ENCODE data around the gene HIVEP3.

The HIVEP3 gene

DNA sequence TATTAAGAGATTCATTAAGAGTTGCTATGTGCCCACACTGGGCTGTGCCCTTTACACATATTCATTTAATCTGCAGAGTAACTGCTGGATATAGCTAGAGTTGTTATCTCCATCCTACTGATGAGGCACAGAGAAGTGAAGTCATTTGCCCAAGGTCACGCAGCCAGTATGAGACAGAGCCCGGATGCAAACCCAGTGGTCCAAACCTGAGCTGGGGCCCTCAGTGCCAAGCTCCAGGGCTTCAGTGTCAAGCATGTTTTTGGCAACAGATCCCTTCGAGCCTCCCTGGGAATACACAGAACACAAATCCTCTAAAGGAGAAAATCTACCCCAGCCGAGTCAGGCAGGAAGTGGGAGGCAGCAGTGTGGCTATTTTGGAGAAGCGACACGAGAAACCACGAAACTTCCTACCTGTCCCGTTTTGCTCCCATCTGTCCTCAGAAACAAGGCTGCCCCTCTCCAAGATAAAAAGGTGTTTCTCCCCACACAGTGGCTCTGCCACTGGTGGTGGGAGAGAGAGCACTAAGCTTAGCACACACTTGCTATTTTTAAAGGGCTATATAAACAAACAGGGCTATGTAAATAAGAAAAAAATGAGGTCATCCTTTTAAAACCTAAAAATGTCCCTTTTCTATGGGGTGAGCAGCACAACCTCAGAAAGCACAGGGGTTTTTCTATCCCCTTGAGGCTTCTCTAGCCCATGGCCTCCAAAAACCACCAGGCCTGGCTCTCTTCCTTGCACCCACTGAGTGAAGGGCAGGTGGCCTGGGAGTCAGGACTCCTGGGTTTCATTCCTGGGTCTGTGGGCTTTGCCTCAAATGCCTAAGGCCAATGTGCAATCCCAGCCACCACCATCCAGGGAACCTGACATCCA, 295.6 kb downstream of the HIVEP3 start:
- no peak overlapping the region for H4K91ac ChIP-seq (ENCODE audit: low read depth, low read length, poor library complexity)
- H3K4me2 ChIP-seq (ENCODE audit: insufficient read depth, low read length, poor library complexity, severe bottlenecking), result no peak overlapping the region
- H2AK5ac ChIP-seq (ENCODE audit: low read depth, low read length), result no peak overlapping the region
- H2BK120ac ChIP-seq (ENCODE audit: low read depth, low read length), result no peak overlapping the region
- no peak overlapping the region for H4K8ac ChIP-seq (ENCODE audit: low read depth, low read length)
- no peaks in the 10 kb centered on the region for H3K36me3 ChIP-seq (replicated peaks in 1 of 2; ENCODE audit: control insufficient read depth in 2 of 2, insufficient read depth in 2 of 2, low read length in 2 of 2)
- H3K79me1 ChIP-seq (ENCODE audit: low read depth, low read length), result no peaks in the 10 kb centered on the region
- peak overlapping the region; percentile 56 for H3K14ac ChIP-seq (ENCODE audit: low read length)
- H3K18ac ChIP-seq (ENCODE audit: low read length), result no peak overlapping the region
- no peak overlapping the region for H2BK5ac ChIP-seq (ENCODE audit: low read length)
- peak overlapping the region; percentile 26 for H3K9ac ChIP-seq (ENCODE audit: low read depth, low read length, poor library complexity)
- H3K4me3 ChIP-seq (ENCODE audit: low read length in 2 of 2), result no peak overlapping the region
- no peak overlapping the region for H3K27ac ChIP-seq (replicated peaks; ENCODE audit: low read length)
- H3K23ac ChIP-seq (ENCODE audit: low read depth, low read length, poor library complexity), result no peak overlapping the region
- peaks cover 0 to 14% of the 10 kb centered on the region in 2 donors for H3K4me1 ChIP-seq (ENCODE audit: control insufficient read depth in 2 of 2, insufficient read depth in 1 of 2, low read depth in 1 of 2, low read length in 2 of 2)
- no peak overlapping the region for H2BK12ac ChIP-seq (ENCODE audit: low read length)
- no peak for DNase-seq (ENCODE audit: low spot score)
- no CpG with 5 or more reads among the region's 8 CpGs for WGBS, 2 donors (ENCODE audit: extremely low coverage in 2 of 2, insufficient read length in 2 of 2, insufficient replicate concordance in 1 of 2)
- H3K27me3 ChIP-seq (ENCODE audit: control insufficient read depth in 3 of 3, insufficient read depth in 3 of 3, low read depth in 1 of 3, low read length in 3 of 3), result peaks cover 0 to 2% (median 0%) of the 10 kb centered on the region in 3 experiments
- no peak overlapping the region for H2AFZ ChIP-seq (ENCODE audit: low read length)
- no peak overlapping the region for H2BK15ac ChIP-seq (ENCODE audit: low read length)
- no peaks in the 10 kb centered on the region for H3K9me3 ChIP-seq (replicated peaks in 1 of 2; ENCODE audit: control insufficient read depth in 2 of 2, insufficient read depth in 1 of 2, low read depth in 1 of 2, low read length in 2 of 2)
- H3K4ac ChIP-seq (ENCODE audit: low read length), result no peak overlapping the region

DNA sequence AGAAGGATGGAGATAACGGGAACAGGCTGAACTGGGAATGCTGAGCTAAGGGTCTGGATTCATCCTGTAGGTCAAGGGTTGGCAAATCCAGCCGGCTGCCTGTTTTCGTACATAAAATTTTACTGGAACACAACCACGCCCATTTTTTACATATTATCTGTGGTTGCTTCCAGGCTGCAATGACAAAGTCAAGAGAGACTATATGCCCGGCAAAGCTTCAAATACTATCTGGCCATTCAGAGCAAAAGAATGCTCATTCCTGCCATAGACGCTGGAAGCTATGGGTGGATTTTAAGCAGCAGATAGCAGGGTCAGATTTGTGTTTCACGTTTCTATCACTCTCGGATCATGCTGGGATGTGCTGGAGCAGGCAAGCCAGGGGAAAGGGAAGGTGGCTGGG, 296.3 kb downstream of the HIVEP3 start:
- H3K9ac ChIP-seq (ENCODE audit: low read depth, low read length, poor library complexity), result no peak overlapping the region
- H3K4me3 ChIP-seq (ENCODE audit: low read length in 2 of 2), result no peak overlapping the region
- H3K36me3 ChIP-seq (replicated peaks in 1 of 2; ENCODE audit: control insufficient read depth in 2 of 2, insufficient read depth in 2 of 2, low read length in 2 of 2), result no peaks in the 10 kb centered on the region
- no peak overlapping the region for H3K14ac ChIP-seq (ENCODE audit: low read length)
- H2BK12ac ChIP-seq (ENCODE audit: low read length), result no peak overlapping the region
- H4K8ac ChIP-seq (ENCODE audit: low read depth, low read length), result no peak overlapping the region
- H2BK15ac ChIP-seq (ENCODE audit: low read length), result no peak overlapping the region
- H3K18ac ChIP-seq (ENCODE audit: low read length), result no peak overlapping the region
- no peak overlapping the region for H3K27ac ChIP-seq (replicated peaks; ENCODE audit: low read length)
- DNase-seq (ENCODE audit: low spot score), result no peak
- no peak overlapping the region for H3K4me2 ChIP-seq (ENCODE audit: insufficient read depth, low read length, poor library complexity, severe bottlenecking)
- no peak overlapping the region for H2AK5ac ChIP-seq (ENCODE audit: low read depth, low read length)
- H3K4me1 ChIP-seq (ENCODE audit: control insufficient read depth in 2 of 2, insufficient read depth in 1 of 2, low read depth in 1 of 2, low read length in 2 of 2), result peaks cover 0 to 14% of the 10 kb centered on the region in 2 donors
- H2BK5ac ChIP-seq (ENCODE audit: low read length), result no peak overlapping the region
- no peaks in the 10 kb centered on the region for H3K79me1 ChIP-seq (ENCODE audit: low read depth, low read length)
- H3K4ac ChIP-seq (ENCODE audit: low read length), result no peak overlapping the region
- no peak overlapping the region for H2AFZ ChIP-seq (ENCODE audit: low read length)
- H4K91ac ChIP-seq (ENCODE audit: low read depth, low read length, poor library complexity), result no peak overlapping the region
- H3K27me3 ChIP-seq (ENCODE audit: control insufficient read depth in 3 of 3, insufficient read depth in 3 of 3, low read depth in 1 of 3, low read length in 3 of 3), result peaks cover 0 to 2% (median 0%) of the 10 kb centered on the region in 3 experiments
- H3K23ac ChIP-seq (ENCODE audit: low read depth, low read length, poor library complexity), result no peak overlapping the region
- no CpG with 5 or more reads among the region's 8 CpGs for WGBS, 2 donors (ENCODE audit: extremely low coverage in 2 of 2, insufficient read length in 2 of 2, insufficient replicate concordance in 1 of 2)
- H2BK120ac ChIP-seq (ENCODE audit: low read depth, low read length), result no peak overlapping the region
- H3K9me3 ChIP-seq (replicated peaks in 1 of 2; ENCODE audit: control insufficient read depth in 2 of 2, insufficient read depth in 1 of 2, low read depth in 1 of 2, low read length in 2 of 2), result no peaks in the 10 kb centered on the region

- H3K18ac ChIP-seq (ENCODE audit: low read length), result peak overlapping the region; percentile 40
- H2AFZ ChIP-seq (ENCODE audit: low read length), result no peak overlapping the region
- H3K27ac ChIP-seq (replicated peaks; ENCODE audit: low read length), result no peak overlapping the region
- H3K4me1 ChIP-seq (ENCODE audit: control insufficient read depth in 2 of 2, insufficient read depth in 1 of 2, low read depth in 1 of 2, low read length in 2 of 2), result peaks cover 0 to 12% of the 10 kb centered on the region in 2 donors
- no peak overlapping the region for H2BK120ac ChIP-seq (ENCODE audit: low read depth, low read length)
- H3K14ac ChIP-seq (ENCODE audit: low read length), result no peak overlapping the region
- H4K8ac ChIP-seq (ENCODE audit: low read depth, low read length), result no peak overlapping the region
- no peak overlapping the region for H4K91ac ChIP-seq (ENCODE audit: low read depth, low read length, poor library complexity)
- no peak overlapping the region for H2BK12ac ChIP-seq (ENCODE audit: low read length)
- H2AK5ac ChIP-seq (ENCODE audit: low read depth, low read length), result no peak overlapping the region
- no peak overlapping the region for H3K23ac ChIP-seq (ENCODE audit: low read depth, low read length, poor library complexity)
- no peak overlapping the region for H3K4ac ChIP-seq (ENCODE audit: low read length)
- no peaks in the 10 kb centered on the region for H3K36me3 ChIP-seq (replicated peaks in 1 of 2; ENCODE audit: control insufficient read depth in 2 of 2, insufficient read depth in 2 of 2, low read length in 2 of 2)
- no peak overlapping the region for H3K4me3 ChIP-seq (ENCODE audit: low read length in 2 of 2)
- no peaks in the 10 kb centered on the region for H3K79me1 ChIP-seq (ENCODE audit: low read depth, low read length)
- no peaks in the 10 kb centered on the region for H3K9me3 ChIP-seq (replicated peaks in 1 of 2; ENCODE audit: control insufficient read depth in 2 of 2, insufficient read depth in 1 of 2, low read depth in 1 of 2, low read length in 2 of 2)
- DNase-seq (ENCODE audit: low spot score), result no peak
- H2BK15ac ChIP-seq (ENCODE audit: low read length), result no peak overlapping the region
- H3K4me2 ChIP-seq (ENCODE audit: insufficient read depth, low read length, poor library complexity, severe bottlenecking), result no peak overlapping the region
- WGBS, 2 donors (ENCODE audit: extremely low coverage in 2 of 2, insufficient read length in 2 of 2, insufficient replicate concordance in 1 of 2), result no CpG with 5 or more reads among the region's 1 CpG
- H2BK5ac ChIP-seq (ENCODE audit: low read length), result no peak overlapping the region
- H3K27me3 ChIP-seq (ENCODE audit: control insufficient read depth in 3 of 3, insufficient read depth in 3 of 3, low read depth in 1 of 3, low read length in 3 of 3), result peaks cover 0 to 2% (median 0%) of the 10 kb centered on the region in 3 experiments
- H3K9ac ChIP-seq (ENCODE audit: low read depth, low read length, poor library complexity), result no peak overlapping the region
These were observed 296.9 kb downstream of the HIVEP3 start for GRCh38 chr1:41621791-41622190.

DNA sequence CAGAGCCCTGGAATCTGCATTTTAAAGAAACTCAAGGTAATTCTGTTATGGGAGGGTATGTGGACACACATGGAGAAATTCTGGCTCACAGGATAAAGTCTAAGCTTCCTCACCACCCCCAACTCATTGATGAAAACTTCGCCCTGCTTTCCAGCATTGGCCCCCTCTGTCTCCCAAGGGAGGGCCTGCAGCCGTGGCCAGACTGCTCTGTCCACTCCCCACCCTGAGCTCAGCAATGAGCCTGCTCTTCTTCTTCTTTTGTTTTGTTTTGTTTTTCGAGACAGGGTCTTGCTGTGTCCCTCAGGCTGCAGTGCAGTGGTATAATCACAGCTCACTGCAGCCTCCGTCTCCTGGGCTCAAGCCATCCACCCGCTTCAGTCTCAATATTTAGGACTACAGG, 297.5 kb downstream of the HIVEP3 start:
- H3K4me3 ChIP-seq (ENCODE audit: low read length in 2 of 2), result no peak overlapping the region
- no peak overlapping the region for H3K9ac ChIP-seq (ENCODE audit: low read depth, low read length, poor library complexity)
- H2AK5ac ChIP-seq (ENCODE audit: low read depth, low read length), result no peak overlapping the region
- no peak overlapping the region for H2AFZ ChIP-seq (ENCODE audit: low read length)
- H3K79me1 ChIP-seq (ENCODE audit: low read depth, low read length), result no peaks in the 10 kb centered on the region
- H3K18ac ChIP-seq (ENCODE audit: low read length), result no peak overlapping the region
- H2BK120ac ChIP-seq (ENCODE audit: low read depth, low read length), result no peak overlapping the region
- H3K36me3 ChIP-seq (replicated peaks in 1 of 2; ENCODE audit: control insufficient read depth in 2 of 2, insufficient read depth in 2 of 2, low read length in 2 of 2), result no peaks in the 10 kb centered on the region
- no peak overlapping the region for H3K27ac ChIP-seq (replicated peaks; ENCODE audit: low read length)
- H4K91ac ChIP-seq (ENCODE audit: low read depth, low read length, poor library complexity), result no peak overlapping the region
- no peak for DNase-seq (ENCODE audit: low spot score)
- no peak overlapping the region for H2BK15ac ChIP-seq (ENCODE audit: low read length)
- no peak overlapping the region for H3K14ac ChIP-seq (ENCODE audit: low read length)
- no peaks in the 10 kb centered on the region for H3K9me3 ChIP-seq (replicated peaks in 1 of 2; ENCODE audit: control insufficient read depth in 2 of 2, insufficient read depth in 1 of 2, low read depth in 1 of 2, low read length in 2 of 2)
- H3K4me2 ChIP-seq (ENCODE audit: insufficient read depth, low read length, poor library complexity, severe bottlenecking), result no peak overlapping the region
- H3K27me3 ChIP-seq (ENCODE audit: control insufficient read depth in 3 of 3, insufficient read depth in 3 of 3, low read depth in 1 of 3, low read length in 3 of 3), result peaks cover 0 to 2% (median 0%) of the 10 kb centered on the region in 3 experiments
- H4K8ac ChIP-seq (ENCODE audit: low read depth, low read length), result no peak overlapping the region
- no peak overlapping the region for H3K23ac ChIP-seq (ENCODE audit: low read depth, low read length, poor library complexity)
- peaks cover 0 to 9% of the 10 kb centered on the region in 2 donors for H3K4me1 ChIP-seq (ENCODE audit: control insufficient read depth in 2 of 2, insufficient read depth in 1 of 2, low read depth in 1 of 2, low read length in 2 of 2)
- no peak overlapping the region for H3K4ac ChIP-seq (ENCODE audit: low read length)
- no peak overlapping the region for H2BK5ac ChIP-seq (ENCODE audit: low read length)
- no peak overlapping the region for H2BK12ac ChIP-seq (ENCODE audit: low read length)
- no CpG with 5 or more reads among the region's 5 CpGs for WGBS, 2 donors (ENCODE audit: extremely low coverage in 2 of 2, insufficient read length in 2 of 2, insufficient replicate concordance in 1 of 2)
